Activated CD8-positive, alpha-beta memory T cell treated with anti-CD3 and anti-CD28 coated beads for 36 hours (primary cell): ENCODE results near the gene AMIGO2. TPM values are rescaled to one million over a fixed set of nuclear protein-coding genes. Genes with fewer than 3 reads are reported as not detected.
"Not testable (repeated sequence)": the region's sequence is repeated elsewhere in the genome, so short reads cannot be mapped to it uniquely, and the experiment has no call there.

Experiments
- CTCF ChIA-PET: fragments of 350-600 bp; sonication (Branson Sonifier 250); formaldehyde crosslinking; loops from one replicate; lab custom pipeline; 2021; ENCODE audit warnings: antibody characterized with exemption; lab: Charles Lee
- POLR2A ChIA-PET: fragments of 350-600 bp; sonication (Branson Sonifier 250); formaldehyde crosslinking; loops from one replicate; lab custom pipeline; 2021; ENCODE audit warnings: antibody characterized with exemption; lab: Charles Lee
- total RNA-seq, 2 experiments: library from RNA; stranded (reverse); gene quantifications; one replicate each; pipeline ENCODE4 v1.2.3, GENCODE V29; 2021

AMIGO2 gene
- 10 to 100 TPM; 16.3 to 18.3 TPM for total RNA-seq

DNA sequence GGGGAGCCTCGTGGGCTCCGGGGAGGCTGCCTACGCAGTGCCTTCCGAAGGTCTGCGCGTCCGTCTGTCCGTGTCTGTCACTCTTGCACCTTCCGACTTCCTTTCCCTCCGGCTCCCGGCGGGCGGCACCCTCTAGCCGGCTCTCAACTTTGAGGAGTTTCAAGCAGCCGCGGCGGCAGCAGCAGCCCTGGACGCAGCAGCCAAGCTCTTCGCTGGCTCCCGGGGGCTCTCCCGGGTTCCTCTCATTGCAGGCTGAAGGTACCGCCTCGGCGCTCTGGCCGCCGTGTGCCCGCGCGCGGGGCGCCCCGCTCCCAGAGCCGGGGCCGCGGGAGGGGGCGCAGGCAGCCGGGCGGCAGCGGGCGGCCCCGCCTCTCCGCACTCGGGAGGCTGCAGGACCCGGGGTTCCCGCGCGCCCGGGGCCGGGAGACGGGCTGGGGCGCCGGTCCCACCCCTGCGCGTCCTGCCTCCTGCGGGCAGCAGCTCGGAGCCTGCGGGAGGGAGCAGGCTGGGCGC is at the start of gene AMIGO2, which contains the start of gene PCED1B:
Gene AMIGO2, minus strand, starts transcription at position 492 of the 513 bp plus-strand sequence. CDS start 957 bp downstream, outside the sequence.
Gene PCED1B, plus strand, starts transcription at position 154 of the 513 bp plus-strand sequence. CDS start 155,443 bp downstream, outside the sequence.
- CTCF ChIA-PET = interaction anchor here (0.6 to 1.9 kb wide), 9 partner anchors 8 to 318 kb away, joined by 3 to 9 read pairs (median 4); no protein-coding TSS in a partner anchor
- POLR2A ChIA-PET = interaction anchor here (0.8 to 3.1 kb wide), 6 partner anchors 46 to 202 kb away, joined by 3 to 21 read pairs (median 12); no protein-coding TSS in a partner anchor

DNA sequence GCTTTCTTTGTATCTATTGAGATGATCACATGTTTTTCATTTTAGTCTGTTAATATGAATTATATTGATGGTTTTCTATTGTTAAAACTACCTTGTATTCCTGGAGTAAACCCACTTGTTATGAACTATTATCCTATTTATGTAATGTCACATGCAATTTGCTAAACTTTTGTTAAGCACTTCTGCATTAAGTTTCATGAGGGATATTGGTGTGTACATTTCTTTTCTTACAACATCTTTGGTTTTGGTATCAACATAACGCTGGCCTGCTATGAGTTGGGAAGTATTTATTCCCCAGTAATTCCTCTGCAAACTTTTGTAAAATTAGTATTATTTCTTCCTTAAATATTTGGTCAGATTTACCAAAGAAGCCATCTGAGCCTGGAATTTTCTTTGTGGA is 46.5 kb upstream of the AMIGO2 start:
- ChIA-PET CTCF (no interaction called here), POLR2A (no interaction called here)

- ChIA-PET CTCF (no interaction called here), POLR2A (no interaction called here)
These were observed 44.7 kb upstream of the AMIGO2 start for GRCh38 chr12:47124451-47124850.

- CTCF ChIA-PET = no interaction called here
These were observed 44.0 kb upstream of the AMIGO2 start for GRCh38 chr12:47123730-47124129.

DNA sequence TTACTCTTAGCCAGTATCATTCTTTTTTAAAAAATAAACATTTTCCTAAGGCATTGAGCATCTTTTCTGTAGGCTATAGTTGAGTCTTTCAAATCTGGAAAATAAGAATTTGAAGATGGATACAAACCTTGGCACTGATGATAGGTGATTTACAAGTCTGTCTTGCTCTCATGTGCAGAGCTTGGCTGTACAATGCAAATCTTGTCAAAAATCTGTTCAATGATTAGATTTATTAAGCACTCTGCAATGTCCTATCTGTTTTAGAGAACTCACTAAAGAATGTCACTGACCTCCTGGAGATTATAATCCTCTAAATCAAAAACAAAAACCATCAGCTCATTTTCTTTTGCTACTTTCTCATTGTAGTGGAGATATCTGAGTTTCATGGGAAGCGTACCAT is 42.8 kb upstream of the AMIGO2 start:
- ChIA-PET CTCF (no interaction called here), POLR2A (no interaction called here)

More at GRCh38 chr12:47123730-47124129, 44.0 kb upstream of the AMIGO2 start:
- POLR2A ChIA-PET = no interaction called here

DNA sequence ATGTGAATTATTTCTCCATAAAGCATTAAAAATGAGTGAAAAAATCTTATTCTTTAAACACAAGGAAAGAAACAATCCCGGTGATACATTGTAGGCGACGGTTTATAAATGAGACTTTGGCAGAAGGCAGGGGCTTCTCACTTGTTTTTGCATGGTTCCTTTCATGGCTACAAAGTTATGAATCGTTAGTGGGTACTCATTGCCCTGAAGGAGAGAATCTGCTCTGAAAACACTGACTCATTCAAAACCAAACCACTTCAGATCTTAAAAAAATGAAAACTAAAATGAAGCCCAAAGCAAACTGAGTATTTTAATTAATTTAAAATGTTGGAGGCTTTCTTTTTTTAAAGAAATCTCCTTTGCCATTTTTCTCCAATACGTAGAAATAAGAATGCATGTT is 41.4 kb upstream of the AMIGO2 start:
- CTCF ChIA-PET = interaction anchor here (0.9 to 1.1 kb wide), 2 partner anchors 36 to 86 kb away, joined by 3 read pairs; no protein-coding TSS in a partner anchor

GRCh38 chr12:47120736-47121135 is 41.0 kb upstream of the AMIGO2 start:
- CTCF ChIA-PET = interaction anchor here (0.9 to 1.1 kb wide), 2 partner anchors 36 to 87 kb away, joined by 3 read pairs; no protein-coding TSS in a partner anchor
- POLR2A ChIA-PET = interaction anchor here (1.0 kb wide), 1 partner anchor 96 kb away, joined by 3 read pairs; no protein-coding TSS in a partner anchor

More for the DNA sequence above, 41.4 kb upstream of the AMIGO2 start:
- POLR2A ChIA-PET = interaction anchor here (1.0 kb wide), 1 partner anchor 95 kb away, joined by 3 read pairs; no protein-coding TSS in a partner anchor

- POLR2A ChIA-PET, CTCF ChIA-PET: not testable (repeated sequence)
These were observed 37.5 kb upstream of the AMIGO2 start for GRCh38 chr12:47117305-47117704.

DNA sequence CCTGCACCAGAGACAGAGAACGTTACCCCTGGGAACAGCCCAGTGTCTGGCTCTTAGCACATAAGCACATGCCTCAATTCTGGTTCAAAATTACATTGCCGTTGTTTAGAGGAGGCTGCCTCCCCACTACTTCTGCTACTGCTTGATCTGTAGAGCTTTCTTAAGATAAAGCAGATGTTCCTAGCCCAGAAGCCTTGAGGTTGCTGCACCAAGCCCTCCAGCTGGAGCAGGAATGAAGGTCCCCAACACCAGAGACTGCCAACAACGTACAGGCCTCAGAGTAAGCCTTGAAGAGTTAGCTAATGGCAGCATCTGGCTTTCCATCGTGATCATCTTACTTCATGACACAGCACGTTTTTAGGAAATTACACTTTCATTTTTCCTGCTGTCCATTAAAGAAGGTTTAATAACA is 34.7 kb upstream of the AMIGO2 start:
- CTCF ChIA-PET = no interaction called here
- POLR2A ChIA-PET = no interaction called here

- ChIA-PET POLR2A (interaction anchor here (1.3 kb wide), 1 partner anchor 95 kb away, joined by 4 read pairs; no protein-coding TSS in a partner anchor), CTCF (no interaction called here)
These were observed 32.9 kb upstream of the AMIGO2 start for GRCh38 chr12:47112679-47113078.

DNA sequence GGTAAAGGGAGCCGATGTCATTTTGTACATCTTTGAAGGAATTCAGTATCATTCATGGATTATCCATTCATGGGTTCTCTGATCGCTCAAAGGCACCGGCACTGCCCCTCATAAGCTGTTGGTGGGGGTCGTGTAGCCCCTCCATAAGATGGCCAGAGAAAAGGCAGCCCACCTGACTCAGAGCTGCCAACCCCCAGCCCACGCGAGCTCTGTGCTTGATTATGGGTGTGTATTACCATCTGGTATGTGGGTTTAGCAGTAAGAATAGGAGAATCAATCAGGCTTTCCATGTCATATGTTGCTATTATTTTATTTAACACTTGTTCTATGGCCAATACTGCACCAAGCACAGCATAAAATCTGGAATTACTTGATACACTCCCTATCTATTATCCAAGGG is 32.1 kb upstream of the AMIGO2 start:
- CTCF ChIA-PET = no interaction called here
- POLR2A ChIA-PET = interaction anchor here (1.3 kb wide), 1 partner anchor 95 kb away, joined by 4 read pairs; no protein-coding TSS in a partner anchor

DNA sequence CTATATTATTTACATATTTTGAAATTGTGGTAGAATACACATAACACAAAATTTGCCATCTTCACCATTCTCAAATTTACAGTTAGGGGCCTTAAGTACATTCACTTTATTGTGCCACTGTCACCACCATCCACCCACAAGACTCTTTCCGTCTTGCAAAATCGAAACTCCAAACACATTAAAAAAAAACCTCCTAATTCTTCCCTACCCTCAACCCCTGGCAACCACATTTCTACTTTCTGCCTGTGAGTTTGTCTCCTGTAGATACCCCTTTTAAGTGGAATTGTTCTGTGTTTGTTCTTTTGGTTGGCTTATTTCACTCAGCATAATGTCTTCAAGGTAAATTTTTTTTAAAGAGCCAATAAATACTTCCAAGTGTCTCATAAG is 31.6 kb upstream of the AMIGO2 start:
- CTCF ChIA-PET = no interaction called here

GRCh38 chr12:47110718-47111391 is 31.1 kb upstream of the AMIGO2 start:
- ChIA-PET POLR2A (no interaction called here), CTCF (interaction anchor here (0.6 kb wide), 1 partner anchor 24 kb away, joined by 4 read pairs; no protein-coding TSS in a partner anchor)

More for the DNA sequence above, 31.6 kb upstream of the AMIGO2 start:
- POLR2A ChIA-PET = interaction anchor here (1.3 kb wide), 1 partner anchor 96 kb away, joined by 4 read pairs; no protein-coding TSS in a partner anchor

GRCh38 chr12:47110011-47110541 is 30.3 kb upstream of the AMIGO2 start:
- ChIA-PET POLR2A (no interaction called here), CTCF (no interaction called here)

GRCh38 chr12:47107926-47108325 is 28.2 kb upstream of the AMIGO2 start:
- ChIA-PET CTCF (no interaction called here), POLR2A (no interaction called here)

DNA sequence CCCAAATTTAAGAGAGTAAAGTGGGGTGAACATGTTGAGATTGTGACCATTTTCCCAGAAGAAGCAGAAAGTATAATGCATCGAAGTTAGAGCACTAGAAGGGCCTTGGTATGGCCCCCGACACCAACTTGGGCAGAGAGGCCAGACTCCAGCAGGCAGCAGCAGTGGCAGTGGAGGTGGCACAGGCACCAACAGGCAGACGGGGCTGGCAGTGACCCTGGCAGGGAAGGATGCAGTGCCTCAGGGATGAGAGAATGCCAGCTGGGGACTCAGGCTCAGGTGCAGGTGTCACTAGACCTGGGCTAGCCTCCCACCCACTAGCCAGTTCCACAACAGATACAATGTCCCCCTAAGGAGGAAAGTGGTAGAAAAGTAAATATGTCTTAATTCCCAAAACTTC is 27.7 kb upstream of the AMIGO2 start:
- CTCF ChIA-PET = no interaction called here
- POLR2A ChIA-PET = no interaction called here

GRCh38 chr12:47105914-47106674 is 26.3 kb upstream of the AMIGO2 start:
- ChIA-PET CTCF (no interaction called here), POLR2A (interaction anchor here (0.6 kb wide), 1 partner anchor 293 kb away, joined by 4 read pairs; no protein-coding TSS in a partner anchor)

DNA sequence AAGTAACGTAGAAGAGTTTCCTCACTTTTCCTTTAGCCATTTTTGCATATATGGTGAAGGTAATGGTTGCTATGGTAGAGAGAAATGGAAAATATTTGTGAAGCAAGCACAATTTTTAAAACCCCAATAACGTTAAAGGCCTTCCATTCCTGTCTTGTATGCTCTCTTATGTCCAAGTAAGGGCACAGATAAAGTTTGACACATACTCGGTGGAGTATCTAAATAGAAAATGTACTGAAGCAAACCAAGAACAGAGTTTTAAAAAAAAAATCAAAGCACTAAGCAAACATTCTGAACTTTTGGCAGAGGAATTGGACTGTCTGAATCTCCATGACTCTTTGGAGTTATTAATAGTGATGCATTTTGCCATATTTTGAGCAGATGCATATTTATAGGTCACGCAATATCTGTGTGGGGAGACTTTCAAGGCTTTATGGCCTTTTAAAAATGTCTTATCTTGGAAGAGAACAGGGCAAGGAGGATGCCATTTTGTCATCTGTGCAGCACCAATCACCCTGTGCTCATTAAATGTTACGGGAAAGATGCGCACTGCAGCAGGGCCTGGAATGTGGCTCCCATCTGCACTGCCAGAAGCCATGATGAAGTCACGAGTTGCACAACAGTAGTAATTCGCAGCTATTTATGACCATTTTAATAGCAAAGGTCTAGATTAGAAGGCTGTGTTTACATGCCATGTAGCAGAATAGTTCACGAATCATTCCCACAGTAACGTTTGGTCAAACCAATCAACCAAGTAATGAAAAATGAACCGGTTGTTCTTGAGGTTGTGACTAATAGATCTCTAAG is 23.3 kb upstream of the AMIGO2 start:
- POLR2A ChIA-PET = no interaction called here
- CTCF ChIA-PET = no interaction called here
